ENCODE measurements around the gene NEURL1.
A peak's percentile ranks its signal among the peaks of the same experiment; 100 is the strongest.
"Not testable (repeated sequence)": the region's sequence is repeated elsewhere in the genome, so short reads cannot be mapped to it uniquely, and the experiment has no call there.

NEURL1 gene

DNA sequence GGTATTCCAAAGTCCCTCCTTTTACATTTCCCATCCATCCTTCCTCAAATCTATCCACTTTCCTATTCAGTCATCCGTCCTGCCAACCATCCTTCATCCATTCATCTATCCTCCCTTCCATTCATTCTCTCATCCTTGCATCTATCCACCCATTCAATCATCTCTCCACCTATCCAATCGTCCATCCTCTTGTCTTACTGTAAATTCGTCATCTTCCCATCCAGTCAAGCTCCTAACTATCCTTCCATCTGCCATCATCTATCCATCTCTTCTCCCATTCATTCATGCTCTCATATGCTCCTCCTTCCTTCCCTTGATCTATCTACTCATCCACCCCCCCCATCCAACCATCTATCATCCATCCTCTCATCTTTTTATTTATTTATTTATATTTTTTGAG is 19.4 kb upstream of the NEURL1 start:
- no peak for DNase-seq (ENCODE audit: extremely low read depth, low read depth)
- TF ChIP-seq, protein P1, sequence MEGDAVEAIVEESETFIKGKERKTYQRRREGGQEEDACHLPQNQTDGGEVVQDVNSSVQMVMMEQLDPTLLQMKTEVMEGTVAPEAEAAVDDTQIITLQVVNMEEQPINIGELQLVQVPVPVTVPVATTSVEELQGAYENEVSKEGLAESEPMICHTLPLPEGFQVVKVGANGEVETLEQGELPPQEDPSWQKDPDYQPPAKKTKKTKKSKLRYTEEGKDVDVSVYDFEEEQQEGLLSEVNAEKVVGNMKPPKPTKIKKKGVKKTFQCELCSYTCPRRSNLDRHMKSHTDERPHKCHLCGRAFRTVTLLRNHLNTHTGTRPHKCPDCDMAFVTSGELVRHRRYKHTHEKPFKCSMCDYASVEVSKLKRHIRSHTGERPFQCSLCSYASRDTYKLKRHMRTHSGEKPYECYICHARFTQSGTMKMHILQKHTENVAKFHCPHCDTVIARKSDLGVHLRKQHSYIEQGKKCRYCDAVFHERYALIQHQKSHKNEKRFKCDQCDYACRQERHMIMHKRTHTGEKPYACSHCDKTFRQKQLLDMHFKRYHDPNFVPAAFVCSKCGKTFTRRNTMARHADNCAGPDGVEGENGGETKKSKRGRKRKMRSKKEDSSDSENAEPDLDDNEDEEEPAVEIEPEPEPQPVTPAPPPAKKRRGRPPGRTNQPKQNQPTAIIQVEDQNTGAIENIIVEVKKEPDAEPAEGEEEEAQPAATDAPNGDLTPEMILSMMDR (IDR thresholded peaks at IDR 0.05; ENCODE audit: low read depth, low read length), result no peak

DNA sequence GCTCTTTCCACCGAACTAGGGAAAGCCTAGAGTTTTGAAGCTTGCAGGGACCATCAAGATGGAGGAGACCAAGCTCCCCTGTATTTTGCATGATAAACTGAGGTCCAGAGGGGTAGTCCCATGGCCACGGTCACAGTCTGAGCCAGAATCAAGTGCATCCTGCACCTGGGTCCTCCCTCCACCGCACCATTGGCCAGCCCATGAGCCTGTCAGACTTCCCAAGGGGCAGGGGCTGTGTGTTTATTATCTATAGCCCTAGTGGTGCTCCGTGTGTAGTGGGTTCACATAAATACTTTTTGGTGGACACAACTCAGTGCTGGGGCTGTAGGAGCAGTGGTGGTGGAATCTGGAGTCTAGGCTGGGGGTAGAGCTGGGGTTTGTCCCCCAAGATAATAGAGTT is 18.1 kb upstream of the NEURL1 start:
- DNase-seq (ENCODE audit: extremely low read depth, low read depth), result no peak
- TF ChIP-seq, protein P1 (IDR thresholded peaks at IDR 0.05; ENCODE audit: low read depth, low read length), result no peak

DNA sequence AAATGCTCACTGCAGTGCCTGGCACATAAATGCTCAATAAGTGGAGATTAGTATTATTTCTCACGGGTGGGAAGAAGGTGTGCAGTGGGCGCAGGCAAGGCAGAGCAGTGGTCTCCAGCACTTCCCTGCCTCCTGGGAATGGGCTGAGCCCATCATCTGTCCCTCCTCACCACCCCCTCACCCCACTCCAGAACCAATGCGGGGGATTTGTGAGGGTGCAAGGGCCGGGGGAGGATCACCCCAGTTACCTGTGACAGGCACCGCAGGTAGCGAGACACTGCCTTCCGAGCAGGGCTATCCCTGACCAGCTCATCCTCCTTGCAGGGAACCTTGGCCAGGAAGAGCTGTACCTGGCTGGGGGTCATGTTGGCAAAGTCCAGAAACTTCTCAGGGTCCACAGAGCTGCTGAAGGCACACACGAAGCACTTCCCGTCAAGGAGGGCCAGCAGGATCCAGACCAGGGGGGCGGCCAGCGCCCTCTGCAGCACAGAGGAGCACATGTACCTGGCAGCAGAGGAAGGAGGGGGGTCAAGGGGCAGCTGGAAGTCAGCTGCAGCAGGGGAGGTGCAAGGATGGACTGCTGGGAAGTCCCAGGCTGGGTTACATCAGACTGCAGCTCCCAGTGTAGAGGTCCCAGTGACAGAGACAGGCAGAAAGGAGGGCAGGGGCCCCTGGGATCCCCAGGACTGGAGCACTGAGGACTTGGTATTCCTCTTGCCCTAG is 17.3 kb upstream of the NEURL1 start:
- DNase-seq (ENCODE audit: extremely low read depth, low read depth), result no peak
- TF ChIP-seq, protein P1 (IDR thresholded peaks at IDR 0.05; ENCODE audit: low read depth, low read length), result peak; percentile 11

DNA sequence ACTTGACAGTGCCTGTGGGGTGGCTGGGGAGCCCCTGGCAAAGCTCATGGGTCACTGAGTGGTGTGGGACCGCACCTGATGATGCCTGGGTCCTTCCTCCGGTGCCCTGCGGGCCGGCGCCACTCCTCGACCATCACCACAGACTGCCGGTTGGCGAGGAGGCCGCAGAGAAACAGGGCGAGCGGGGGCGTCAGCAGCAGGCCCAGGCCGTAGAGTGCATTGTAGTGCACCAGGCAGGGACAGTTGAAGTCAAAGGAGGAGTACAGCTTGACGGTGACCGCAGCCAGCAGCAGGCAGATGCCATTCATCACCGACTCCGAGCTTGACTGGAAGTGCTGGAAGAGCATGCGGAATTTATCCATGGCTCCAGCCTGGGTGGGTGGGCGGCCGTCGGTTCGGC is 14.8 kb upstream of the NEURL1 start:
- TF ChIP-seq, protein P1 (IDR thresholded peaks at IDR 0.05; ENCODE audit: low read depth, low read length), result no peak
- no peak for DNase-seq (ENCODE audit: extremely low read depth, low read depth)

DNA sequence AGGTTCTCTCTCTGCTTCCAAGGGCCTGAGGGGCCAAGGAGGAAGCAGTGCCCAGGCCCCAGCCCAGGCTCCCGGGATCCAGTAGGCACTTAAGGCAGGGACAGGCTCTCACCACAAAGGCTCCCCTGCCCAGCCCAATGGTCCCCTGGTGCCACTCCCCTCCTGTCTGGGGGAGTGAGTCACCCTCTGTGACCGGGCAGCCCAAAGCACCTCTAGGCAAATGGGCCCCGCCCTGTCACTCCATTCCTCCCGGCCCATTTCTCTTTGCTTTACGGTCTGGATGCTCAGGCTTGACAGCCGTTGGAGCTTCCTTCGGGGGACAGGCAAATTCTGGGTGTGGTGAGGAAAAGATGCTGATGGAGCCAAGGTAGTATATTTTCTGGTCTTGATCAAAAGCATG is 14.4 kb upstream of the NEURL1 start, which contains the start of gene CALHM3:
Gene CALHM3, minus strand, starts transcription at position 106 of the 400 bp plus-strand sequence. CDS start 208 bp downstream, outside the sequence.
- DNase-seq (ENCODE audit: extremely low read depth, low read depth), result no peak
- TF ChIP-seq, protein P1 (IDR thresholded peaks at IDR 0.05; ENCODE audit: low read depth, low read length), result no peak

DNA sequence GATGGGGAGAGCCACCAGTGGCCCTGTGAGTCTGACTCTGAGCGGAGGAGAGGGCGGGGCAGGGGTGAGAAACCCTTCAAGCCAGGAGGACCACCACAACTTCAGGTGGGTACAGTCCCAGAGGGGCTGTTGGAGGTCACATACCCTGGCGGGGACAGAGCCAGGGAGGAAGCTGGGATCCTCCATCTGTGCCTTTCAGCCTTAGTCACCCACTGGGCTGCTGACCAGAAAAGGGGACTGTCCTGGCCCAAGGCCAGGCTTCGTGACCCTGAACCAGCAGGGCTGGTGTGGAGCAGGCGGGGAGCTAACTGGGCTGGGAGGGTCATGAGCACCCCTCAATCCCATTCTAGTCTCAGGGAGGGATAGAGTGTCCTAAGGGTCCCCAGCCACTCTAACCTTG is 13.0 kb upstream of the NEURL1 start:
- no peak for DNase-seq (ENCODE audit: extremely low read depth, low read depth)
- TF ChIP-seq, protein P1 (IDR thresholded peaks at IDR 0.05; ENCODE audit: low read depth, low read length), result no peak

DNA sequence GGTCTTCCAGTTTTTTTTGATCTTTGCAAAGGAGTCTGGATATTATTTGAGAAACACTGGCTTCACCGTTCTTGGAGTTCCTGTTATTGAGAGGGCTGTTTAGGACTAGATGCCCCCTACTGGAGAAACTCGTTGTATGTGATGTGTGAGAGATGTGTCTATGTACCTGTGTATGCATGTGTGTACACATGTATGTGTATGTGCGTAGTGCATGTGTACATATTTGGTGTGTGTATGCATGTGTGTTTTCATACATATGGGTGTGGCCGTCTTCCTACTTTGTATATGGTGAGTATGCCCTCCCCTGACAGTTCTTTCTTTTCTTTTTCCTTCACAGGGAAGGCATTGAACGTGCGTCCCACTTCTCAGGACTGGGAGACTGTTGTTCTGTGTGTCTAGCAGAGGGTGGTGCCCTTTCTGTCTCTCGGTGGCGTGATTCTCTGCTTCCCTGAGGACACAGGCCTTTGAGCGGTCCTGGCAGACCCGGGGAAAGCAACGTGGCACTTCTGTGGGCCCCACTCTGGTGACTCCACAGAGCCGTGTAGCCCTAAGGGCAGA is 11.5 kb upstream of the NEURL1 start:
- DNase-seq (ENCODE audit: extremely low read depth, low read depth), result peak; percentile 50

DNA sequence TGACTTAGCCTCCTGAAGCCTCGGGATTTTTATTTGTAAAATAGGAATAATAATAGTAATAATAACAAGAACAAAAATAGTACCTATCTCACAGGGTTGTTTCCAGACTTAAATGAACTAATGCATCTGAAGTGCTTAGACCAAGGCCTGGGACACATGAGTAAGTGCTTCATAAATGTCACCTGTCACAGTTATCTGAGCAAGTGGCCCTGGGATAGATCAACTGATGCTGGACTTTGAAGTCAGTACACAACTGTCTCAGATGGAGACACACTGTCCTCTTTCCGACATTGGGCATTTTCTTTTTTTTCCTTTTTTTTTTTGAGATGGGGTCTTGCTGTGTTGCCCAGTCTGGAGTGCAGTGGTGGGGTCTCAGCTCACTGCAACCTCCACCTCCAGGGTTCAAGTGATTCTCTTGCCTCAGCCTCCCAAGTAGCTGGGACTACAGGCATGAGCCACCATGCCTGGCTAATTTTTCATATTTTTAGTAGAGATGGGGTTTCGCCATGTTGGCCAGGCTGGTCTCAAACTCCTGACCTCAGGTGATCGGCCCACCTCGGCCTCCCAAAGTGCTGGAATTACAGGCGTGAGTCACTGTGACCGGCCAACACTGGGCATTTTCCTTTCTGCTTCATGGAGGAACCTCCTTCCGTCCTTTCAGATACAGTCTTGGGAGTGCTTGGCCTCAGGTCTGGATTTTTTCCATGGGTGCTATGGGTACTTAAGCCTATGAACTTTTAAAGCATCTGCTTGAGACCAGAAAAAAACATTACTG is 6.7 kb upstream of the NEURL1 start:
- DNase-seq (ENCODE audit: extremely low read depth, low read depth), result not testable (repeated sequence)

More for the DNA sequence above, 11.5 kb upstream of the NEURL1 start:
- TF ChIP-seq, protein P1 (IDR thresholded peaks at IDR 0.05; ENCODE audit: low read depth, low read length), result peak; percentile 72

Data from AG09319 (cell line).